H1 (cell line): ENCODE results near the gene DCUN1D2. TPM values are rescaled to one million over a fixed set of nuclear protein-coding genes. Genes with fewer than 3 reads are reported as not detected.

Source experiments
- CTCF ChIA-PET: fragments of 300-600 bp; sonication (Branson Sonifier 250); formaldehyde crosslinking; loops from one replicate; lab custom pipeline; 2021; ENCODE audit not compliant: partially characterized antibody; lab: Charles Lee
- POLR2A ChIA-PET: fragments of 300-600 bp; sonication (Branson Sonifier 250); formaldehyde crosslinking; loops from one replicate; lab custom pipeline; 2021; ENCODE audit warnings: inconsistent platforms; ENCODE audit not compliant: partially characterized antibody; lab: Charles Lee
- DNase-seq, 2 experiments: peaks; one replicate each; pipeline versions ENCODE4 v3.0.0 to v3.0.0-alpha.2; 2010 to 2022; ENCODE audit warnings: low spot score in 2 of 2, low read depth in 1 of 2, mixed read lengths in 1 of 2
- FAIRE-seq: peaks from 2 replicates; lab custom pipeline; 2011; peaks lifted over from hg19 to GRCh38; lab: Jason Lieb, UNC
- H2AFZ ChIP-seq: 2 replicates; pipeline ENCODE4 v1.8.1; 2012; ENCODE audit warnings: low read length, inconsistent platforms
- H2AK5ac ChIP-seq: 2 replicates; pipeline ENCODE4 v1.6.1; 2013; ENCODE audit warnings: low read depth, low read length
- H2BK120ac ChIP-seq: replicated peaks from 2 replicates; pipeline ENCODE3; 2013; ENCODE audit warnings: low read depth, low read length, inconsistent platforms
- H2BK12ac ChIP-seq: 2 replicates; pipeline ENCODE4 v1.6.1; 2013; ENCODE audit warnings: low read depth, low read length
- H2BK15ac ChIP-seq: 2 replicates; pipeline ENCODE4 v1.6.1; 2013; ENCODE audit warnings: low read length
- H2BK20ac ChIP-seq: 2 replicates; pipeline ENCODE4 v1.6.1; 2013; ENCODE audit warnings: low read length
- H2BK5ac ChIP-seq: 2 replicates; pipeline ENCODE4 v1.6.1; 2013; ENCODE audit warnings: low read depth, low read length
- H3K14ac ChIP-seq: 2 replicates; pipeline ENCODE4 v1.6.1; 2013; ENCODE audit warnings: inconsistent platforms; ENCODE audit not compliant: insufficient read length
- H3K18ac ChIP-seq: 2 replicates; pipeline ENCODE4 v1.6.1; 2013; ENCODE audit warnings: low read length; ENCODE audit errors: extremely low read depth
- H3K23ac ChIP-seq: 2 replicates; pipeline ENCODE4 v1.6.1; 2013; ENCODE audit warnings: inconsistent platforms; ENCODE audit not compliant: insufficient read length
- H3K23me2 ChIP-seq: 2 replicates; pipeline ENCODE4 v1.6.1; 2013; ENCODE audit warnings: low read depth, low read length
- H3K27ac ChIP-seq: 2 replicates; pipeline ENCODE4 v1.6.1; 2011; ENCODE audit warnings: low read depth, low read length, inconsistent platforms
- H3K27me3 ChIP-seq, 4 experiments: replicated peaks in 1 of 4; 1 replicate in 1 of 4; 2 replicates in 3 of 4; pipeline versions ENCODE4 v1.6.1 to v1.8.1; 2011 to 2013; ENCODE audit warnings: low read length in 3 of 4, mild to moderate bottlenecking in 3 of 4, inconsistent platforms in 2 of 4, mixed read lengths in 2 of 4, moderate library complexity in 1 of 4; ENCODE audit not compliant: control insufficient read depth in 3 of 4, insufficient read depth in 3 of 4; ENCODE audit errors: extremely low read depth in 1 of 4
- H3K36me3 ChIP-seq, 4 experiments: 2 replicates each; pipeline versions ENCODE4 v1.6.1 to v1.8.1; 2011 to 2013; ENCODE audit warnings: mild to moderate bottlenecking in 4 of 4, low read length in 3 of 4, moderate library complexity in 2 of 4, control low read depth in 1 of 4, inconsistent platforms in 1 of 4; ENCODE audit not compliant: insufficient read depth in 4 of 4, control insufficient read depth in 2 of 4
- H3K4ac ChIP-seq: replicated peaks from 2 replicates; pipeline ENCODE3; 2013; ENCODE audit warnings: low read length, low read depth, mixed read lengths, inconsistent platforms; ENCODE audit not compliant: insufficient read length
- H3K4me1 ChIP-seq, 4 experiments: replicated peaks in 1 of 4; 1 replicate in 1 of 4; 2 replicates in 3 of 4; pipeline versions ENCODE4 v1.6.1 to v1.8.1; 2011 to 2013; ENCODE audit warnings: low read length in 3 of 4, inconsistent platforms in 2 of 4, mixed read lengths in 1 of 4; ENCODE audit not compliant: insufficient read depth in 4 of 4, control insufficient read depth in 3 of 4
- H3K4me2 ChIP-seq, 2 experiments: 2 replicates each; pipeline versions ENCODE4 v1.6.1 to v1.8.1; 2011 to 2013; ENCODE audit warnings: low read depth in 2 of 2, low read length in 2 of 2, control low read depth in 1 of 2, inconsistent platforms in 1 of 2, mild to moderate bottlenecking in 1 of 2; ENCODE audit not compliant: insufficient read depth in 1 of 2
- H3K4me3 ChIP-seq, 4 experiments: fragments of 200-600, 300-600 bp in 1 of 4; sonication (generic), shearing (Covaris generic), sonication (Bioruptor Twin) in 1 of 4; 2 replicates each; pipeline versions ENCODE4 v1.5.1 to v1.8.1; 2011 to 2016; ENCODE audit warnings: low read length in 4 of 4, low read depth in 3 of 4, control low read depth in 2 of 4, inconsistent platforms in 2 of 4, mild to moderate bottlenecking in 2 of 4, mixed read lengths in 1 of 4, moderate library complexity in 1 of 4; ENCODE audit not compliant: insufficient read depth in 2 of 4; ENCODE audit errors: extremely low read depth in 1 of 4
- H3K56ac ChIP-seq: replicated peaks from 2 replicates; pipeline ENCODE3; 2013; ENCODE audit warnings: low read depth, mild to moderate bottlenecking, mixed read lengths, low read length, inconsistent platforms; ENCODE audit not compliant: insufficient read length
- H3K79me1 ChIP-seq: 2 replicates; pipeline ENCODE4 v1.6.1; 2013; ENCODE audit warnings: low read depth, low read length, control low read depth
- H3K79me2 ChIP-seq, 2 experiments: 2 replicates each; pipeline versions ENCODE4 v1.6.1 to v1.8.1; 2012 to 2013; ENCODE audit warnings: low read length in 2 of 2, mild to moderate bottlenecking in 2 of 2, inconsistent platforms in 1 of 2; ENCODE audit not compliant: insufficient read depth in 2 of 2, control insufficient read depth in 1 of 2
- H3K9ac ChIP-seq, 4 experiments: replicated peaks in 1 of 4; 1 replicate in 1 of 4; 2 replicates in 3 of 4; pipeline versions ENCODE4 v1.6.1 to v1.8.1; 2011 to 2013; ENCODE audit warnings: low read depth in 3 of 4, low read length in 3 of 4, control low read depth in 2 of 4, mild to moderate bottlenecking in 2 of 4, moderate library complexity in 2 of 4, inconsistent platforms in 1 of 4; ENCODE audit errors: extremely low read depth in 1 of 4
- H3K9me3 ChIP-seq, 2 experiments: 2 replicates each; pipeline versions ENCODE4 v1.6.1 to v1.8.1; 2012 to 2013; ENCODE audit warnings: mild to moderate bottlenecking in 2 of 2, moderate library complexity in 2 of 2, control low read depth in 1 of 2, inconsistent platforms in 1 of 2, low read depth in 1 of 2, low read length in 1 of 2, mixed read lengths in 1 of 2; ENCODE audit not compliant: insufficient read depth in 2 of 2
- H4K20me1 ChIP-seq, 2 experiments: replicated peaks in 1 of 2; 2 replicates each; pipeline versions ENCODE3 to v1.8.1; 2011 to 2013; ENCODE audit warnings: inconsistent platforms in 2 of 2, low read length in 2 of 2, mild to moderate bottlenecking in 1 of 2; ENCODE audit not compliant: insufficient read depth in 2 of 2, control insufficient read depth in 1 of 2
- H4K5ac ChIP-seq: 2 replicates; pipeline ENCODE4 v1.6.1; 2013; ENCODE audit warnings: low read length, low read depth, mixed read lengths, inconsistent platforms; ENCODE audit not compliant: insufficient read length
- H4K8ac ChIP-seq: 2 replicates; pipeline ENCODE4 v1.8.0; 2013; ENCODE audit warnings: mild to moderate bottlenecking, moderate library complexity, low read length, inconsistent platforms; ENCODE audit not compliant: insufficient read depth; ENCODE audit errors: extremely low read depth
- H4K91ac ChIP-seq: replicated peaks from 2 replicates; pipeline ENCODE3; 2013; ENCODE audit warnings: low read length, mixed read lengths, inconsistent platforms; ENCODE audit not compliant: insufficient read length
- BCL11A ChIP-seq, 2 experiments: IDR thresholded peaks; one replicate each; pipeline ENCODE4 v1.6.1; 2011; ENCODE audit warnings: low read depth in 2 of 2, low read length in 2 of 2, mild to moderate bottlenecking in 2 of 2
- BRCA1 ChIP-seq: IDR thresholded peaks from 2 replicates; pipeline ENCODE4 v1.6.1; 2012; ENCODE audit warnings: low read depth, low read length, improper control_type of control experiment
- EP300 ChIP-seq, 2 experiments: IDR thresholded peaks; 1 replicate in 1 of 2; 2 replicates in 1 of 2; pipeline ENCODE4 v1.6.1; 2011 to 2012; ENCODE audit warnings: low read depth in 2 of 2, low read length in 2 of 2, mild to moderate bottlenecking in 2 of 2, borderline replicate concordance in 1 of 2, inconsistent platforms in 1 of 2, moderate library complexity in 1 of 2
- HDAC2 ChIP-seq, 2 experiments: fragments of 300-600 bp in 1 of 2; sonication (generic) in 1 of 2; IDR thresholded peaks; 2 replicates each; pipeline ENCODE4 v1.6.1; 2011 to 2012; ENCODE audit warnings: low read depth in 2 of 2, low read length in 2 of 2, mild to moderate bottlenecking in 2 of 2, moderate library complexity in 2 of 2, borderline replicate concordance in 1 of 2, inconsistent platforms in 1 of 2
- KDM5A ChIP-seq: fragments of 200-600 bp; IDR thresholded peaks from 2 replicates; pipeline ENCODE4 v1.7.1; 2012; ENCODE audit warnings: mild to moderate bottlenecking, low read length, inconsistent platforms, mixed read lengths
- NANOG ChIP-seq: IDR thresholded peaks from 2 replicates; pipeline ENCODE4 v1.6.1; 2011; ENCODE audit warnings: low read length, low read depth, mild to moderate bottlenecking, inconsistent platforms; ENCODE audit not compliant: insufficient read depth, poor library complexity, severe bottlenecking
- PHF8 ChIP-seq: fragments of 200-600 bp; sonication (generic); conservative IDR thresholded peaks from 2 replicates; pipeline ENCODE4 v1.7.1; 2012; ENCODE audit warnings: low read depth, mild to moderate bottlenecking, inconsistent platforms, low read length, moderate library complexity
- POLR2AphosphoS5 ChIP-seq: IDR thresholded peaks from 2 replicates; pipeline ENCODE4 v1.6.1; 2011; ENCODE audit warnings: low read depth, low read length
- RBBP5 ChIP-seq: IDR thresholded peaks from 2 replicates; pipeline ENCODE4 v1.7.1; 2012; ENCODE audit warnings: low read depth, mild to moderate bottlenecking, inconsistent platforms, low read length, moderate library complexity, borderline replicate concordance
- RFX5 ChIP-seq: IDR thresholded peaks from 2 replicates; pipeline ENCODE4 v1.6.1; 2011; ENCODE audit warnings: low read depth, low read length, improper control_type of control experiment, borderline replicate concordance
- SRF ChIP-seq: IDR thresholded peaks from 2 replicates; pipeline ENCODE4 v1.6.1; 2011; ENCODE audit warnings: mild to moderate bottlenecking, low read depth, low read length, moderate library complexity
- TBP ChIP-seq: IDR thresholded peaks from 2 replicates; pipeline ENCODE4 v1.6.1; 2011; ENCODE audit warnings: low read depth, low read length, improper control_type of control experiment
- YY1 ChIP-seq: IDR thresholded peaks from 2 replicates; pipeline ENCODE4 v1.6.1; 2011; ENCODE audit warnings: low read depth, mild to moderate bottlenecking, low read length
- ZNF274 ChIP-seq: IDR thresholded peaks from 2 replicates; pipeline ENCODE4 v1.7.0; 2012; ENCODE audit warnings: low read length, borderline replicate concordance; ENCODE audit errors: extremely low read depth
- WGBS, 2 experiments: shearing (Covaris generic) in 1 of 2; methylation state at CpG; one replicate each; pipeline versions ENCODE4 v1.1.6 to v1.1.7; 2013 to 2015; ENCODE audit warnings: low lambda C conversion rate in 2 of 2, mixed read lengths in 2 of 2, inconsistent platforms in 1 of 2, low coverage in 1 of 2, missing lambda C conversion rate in 1 of 2; ENCODE audit not compliant: insufficient replicate concordance in 2 of 2, insufficient coverage in 1 of 2, insufficient read length in 1 of 2; ENCODE audit errors: extremely low coverage in 1 of 2, missing lambda C conversion rate in 1 of 2; 5-methylcytosine and 5-hydroxymethylcytosine counted together
- polyA plus RNA-seq, 7 experiments: library from polyadenylated mRNA; depleted of rRNA in 3 of 7; stranded (reverse) in 5 of 7; unstranded in 2 of 7; fragments of >200 nt in 5 of 7; fragments of 200-250 nt in 2 of 7; gene quantifications; 1 replicate in 5 of 7; 2 replicates in 1 of 7; 4 replicates in 1 of 7; pipeline versions ENCODE4 v1.2.1 to v1.2.3, GENCODE V29; 2011 to 2013; ENCODE audit warnings: missing spikeins in 2 of 7, mixed read lengths in 2 of 7
- total RNA-seq: library from RNA; stranded (reverse); fragmentation: NEBNext Ultra II Directional; extraction: Animal tissue kit (Norgen Biotek cat#: 25700); gene quantifications from 2 replicates; pipeline ENCODE4 v1.2.1, GENCODE V29; 2021

Gene DCUN1D2
- total and polyA plus RNA-seq, 2 of the 8 experiments (the other 6 are each of a cell fraction or from before 2014, with no cell fraction given) = 19.5 to 35.3 TPM

- Histone ChIP-seq H2BK15ac (no peak overlapping the region), H4K5ac (no peak overlapping the region), H2BK12ac (no peak overlapping the region), H3K23ac (no peak overlapping the region), H3K9me3 (no peaks in the 10 kb centered on the region), H3K4me2 (no peak overlapping the region), H2BK20ac (no peak overlapping the region), H4K20me1 (peaks cover 0 to 10% of the 10 kb centered on the region in 2 experiments), H3K27me3 (no peaks in the 10 kb centered on the region; a peak in 1 of 7 replicates), H3K79me1 (peaks cover 5% of the 10 kb centered on the region; the same call in 1 of the 2 replicates), H2BK120ac (no peak overlapping the region), H2AK5ac (no peak overlapping the region), H3K23me2 (0 out of 2 replicates have a peak, but pooled peaks cover 1% of the 10 kb centered on the region), H4K91ac (no peak overlapping the region), H4K8ac (no peak overlapping the region), H3K14ac (no peak overlapping the region), H3K27ac (no peak overlapping the region), H2AFZ (no peak overlapping the region), H3K4ac (no peak overlapping the region), H3K4me3 (no peak overlapping the region), H3K36me3 (peaks cover 0 to 29% (median 16%) of the 10 kb centered on the region in 4 experiments; a peak in 6 of 8 replicates), H3K18ac (no peak overlapping the region), H3K9ac (no peak overlapping the region), H3K79me2 (peaks cover 0 to 2% of the 10 kb centered on the region in 2 experiments; a peak in 1 of 4 replicates), H2BK5ac (no peak overlapping the region), H3K56ac (no peak overlapping the region), H3K4me1 (no peaks in the 10 kb centered on the region)
- DNase-seq = no peak
- CTCF ChIA-PET = no interaction called here
- FAIRE-seq = no peak
- 96% methylated on average over 16 of the region's 16 CpGs; no CpG with 5 or more reads in 1 of the 2 experiments for WGBS, 2 experiments
- no peak for TF ChIP-seq TBP
- no peak for TF ChIP-seq BCL11A (IDR thresholded peaks at IDR 0.05; ENCODE audit: low read depth in 2 of 2, low read length in 2 of 2)
- TF ChIP-seq NANOG = no peak
- no peak for TF ChIP-seq POLR2AphosphoS5
- TF ChIP-seq RBBP5 = no peak
- TF ChIP-seq EP300 (IDR thresholded peaks at IDR 0.05; ENCODE audit: borderline replicate concordance in 1 of 2, low read depth in 2 of 2, low read length in 2 of 2) = no peak
- no peak for TF ChIP-seq RFX5
- no peak for TF ChIP-seq YY1
- TF ChIP-seq HDAC2 (IDR thresholded peaks at IDR 0.05; ENCODE audit: borderline replicate concordance in 1 of 2, low read depth in 2 of 2, low read length in 2 of 2) = no peak
- TF ChIP-seq KDM5A = no peak
- TF ChIP-seq SRF = no peak
- no peak for TF ChIP-seq PHF8
- TF ChIP-seq BRCA1 = no peak
- TF ChIP-seq ZNF274 = no peak
- POLR2A ChIA-PET = no interaction called here
Observed at GRCh38 chr13:113520571-113520970, 30.1 kb upstream of the DCUN1D2 start.
